Astrocyte (in vitro differentiated cells and primary cell): Measurements from ENCODE around the gene SLC44A5.

Experiments used
- CTCF ChIP-seq: IDR thresholded peaks from 2 replicates; pipeline ENCODE4 v1.5.1; 2011; ENCODE audit warnings: low read depth, mild to moderate bottlenecking, inconsistent platforms, low read length, moderate library complexity; ENCODE audit not compliant: insufficient read depth
- EZH2 ChIP-seq: IDR thresholded peaks from 2 replicates; pipeline ENCODE4 v1.6.1; 2012; ENCODE audit warnings: mild to moderate bottlenecking, low read length, inconsistent platforms; ENCODE audit not compliant: insufficient read depth

GRCh38 chr1:75438355-75438754 is 172.6 kb downstream of the SLC44A5 start:
- TF ChIP-seq CTCF, result no peak
- TF ChIP-seq EZH2, result no peak
